GM18502 (cell line): Measurements from ENCODE around the gene SLC38A2.
"Not testable (repeated sequence)": the region's sequence is repeated elsewhere in the genome, so short reads cannot be mapped to it uniquely, and the experiment has no call there.

ENCODE experiments used
- ATAC-seq: cut with Tn5 transposase; IDR thresholded peaks from one replicate; pipeline ENCODE4 v1.9.1; 2021; ENCODE audit warnings: mild to moderate bottlenecking; ENCODE audit not compliant: unreplicated experiment, poor library complexity

Gene SLC38A2

DNA sequence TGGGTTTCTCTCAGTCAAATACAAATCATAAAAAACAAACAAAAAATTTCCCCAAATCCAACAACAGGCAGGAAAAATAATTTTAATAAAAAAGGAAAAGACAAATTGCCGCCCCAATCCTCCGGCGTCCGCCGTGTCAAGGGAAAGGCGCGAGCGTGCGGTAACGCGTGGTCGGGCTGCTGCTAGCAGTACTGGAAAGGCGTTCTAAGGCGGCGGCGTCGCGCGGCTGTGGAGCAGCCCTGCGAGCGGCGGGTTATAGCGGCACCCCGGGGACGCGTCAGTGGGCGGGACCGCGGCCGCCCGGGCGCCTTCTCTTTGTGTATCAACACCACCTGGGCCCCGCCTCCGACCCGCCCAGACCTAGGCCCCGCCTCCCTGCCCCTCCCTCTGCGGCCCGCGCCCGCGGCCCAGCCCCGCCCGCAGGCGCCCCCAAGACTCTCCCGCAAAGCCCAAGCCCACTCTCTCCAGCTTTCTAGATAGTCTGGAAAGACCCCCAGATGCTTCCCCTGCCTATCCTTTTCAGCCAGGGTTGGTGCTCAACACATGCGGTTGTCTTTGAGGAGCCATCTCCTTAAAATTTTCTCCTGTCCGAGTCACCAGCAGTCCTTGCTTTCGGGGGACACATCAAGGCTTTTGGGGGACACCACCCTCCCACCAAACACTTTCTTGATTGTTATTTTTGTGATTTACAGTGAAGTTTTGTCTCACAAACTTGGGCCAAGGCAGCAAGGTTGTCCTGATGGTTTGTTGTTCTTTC lies at the start of gene SLC38A2:
Gene SLC38A2, minus strand, starts transcription at position 230 of the 757 bp plus-strand sequence. CDS start 1,480 bp downstream, outside the sequence.
- peak; percentile 86 for ATAC-seq

DNA sequence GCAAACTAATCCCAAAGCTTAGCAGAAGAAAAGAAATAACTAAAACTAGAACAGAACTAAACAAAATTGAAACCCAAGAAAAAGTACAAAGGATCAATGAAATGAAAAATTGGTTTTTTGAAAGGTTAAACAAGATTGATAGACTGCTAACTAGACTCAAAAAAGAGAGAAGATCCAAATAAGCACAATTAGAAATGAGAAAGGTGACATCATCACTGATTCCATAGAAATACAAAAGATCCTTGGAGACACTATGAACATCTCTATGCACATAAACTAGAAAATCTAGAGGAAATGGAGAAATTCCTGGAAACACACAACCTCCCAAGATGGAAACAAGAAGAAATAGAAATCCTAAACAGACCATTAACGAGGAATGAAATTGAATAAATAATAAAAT lies 47.1 kb upstream of the SLC38A2 start:
- ATAC-seq = no peak

DNA sequence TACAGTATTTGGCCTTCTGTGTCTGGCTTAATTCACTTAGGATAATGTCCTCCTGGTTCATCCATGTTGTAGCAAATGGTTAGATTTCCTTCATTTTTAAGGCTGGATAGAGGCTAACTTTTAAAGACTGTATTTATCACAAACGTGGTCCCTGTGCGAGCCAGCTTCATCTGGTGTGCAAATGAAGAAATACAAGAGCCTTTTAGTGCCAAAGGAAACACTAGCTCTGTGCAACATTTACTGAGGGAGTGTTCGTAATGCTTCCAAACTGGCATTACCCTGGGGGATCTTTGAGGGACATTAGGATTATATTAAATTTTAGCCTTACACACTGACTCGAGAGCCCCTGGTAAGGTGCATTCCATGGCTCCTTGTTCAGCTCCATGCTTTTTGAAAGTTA lies 43.0 kb upstream of the SLC38A2 start:
- no peak for ATAC-seq

GRCh38 chr12:46414591-46415268 lies 42.2 kb upstream of the SLC38A2 start:
- ATAC-seq = no peak

DNA sequence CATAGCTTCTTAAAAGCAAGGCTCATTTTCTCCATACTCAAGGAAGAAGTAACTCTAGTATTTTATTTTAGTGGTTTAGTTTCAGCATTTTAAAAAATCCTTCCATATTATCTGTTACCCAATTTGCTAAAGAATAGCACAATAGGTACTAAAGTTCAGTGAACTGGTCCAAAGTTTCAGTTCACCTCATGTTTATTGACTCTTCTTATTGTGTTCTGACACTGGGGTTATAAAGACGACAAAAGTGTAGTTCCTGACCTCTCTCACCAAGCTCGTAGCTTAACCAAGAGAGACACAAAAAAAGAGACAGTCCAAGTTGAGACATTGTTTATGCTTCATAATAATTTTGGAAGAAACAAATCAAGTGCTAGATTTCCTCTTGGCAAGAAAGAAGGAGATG lies 40.8 kb upstream of the SLC38A2 start:
- ATAC-seq = no peak

DNA sequence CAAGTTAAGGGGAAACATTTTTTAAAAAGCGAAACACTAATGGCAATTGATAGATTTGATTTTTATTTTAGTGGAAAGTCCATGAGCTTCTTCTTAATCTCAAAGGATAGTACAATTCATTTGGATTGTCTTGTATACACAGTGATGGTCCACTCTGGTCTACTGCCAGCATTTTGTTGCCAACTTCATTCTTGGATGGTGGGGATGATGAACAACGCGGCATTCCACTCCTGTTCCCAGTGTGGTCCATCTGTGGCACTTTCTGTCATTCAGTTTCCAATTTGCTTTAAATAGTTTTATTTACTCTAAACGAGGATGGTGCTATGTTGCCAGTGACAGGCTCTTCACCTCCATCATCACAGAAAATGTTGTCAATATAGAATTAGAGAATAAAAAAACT lies 40.3 kb upstream of the SLC38A2 start:
- ATAC-seq = no peak

GRCh38 chr12:46410495-46410894 lies 37.9 kb upstream of the SLC38A2 start:
- no peak for ATAC-seq

DNA sequence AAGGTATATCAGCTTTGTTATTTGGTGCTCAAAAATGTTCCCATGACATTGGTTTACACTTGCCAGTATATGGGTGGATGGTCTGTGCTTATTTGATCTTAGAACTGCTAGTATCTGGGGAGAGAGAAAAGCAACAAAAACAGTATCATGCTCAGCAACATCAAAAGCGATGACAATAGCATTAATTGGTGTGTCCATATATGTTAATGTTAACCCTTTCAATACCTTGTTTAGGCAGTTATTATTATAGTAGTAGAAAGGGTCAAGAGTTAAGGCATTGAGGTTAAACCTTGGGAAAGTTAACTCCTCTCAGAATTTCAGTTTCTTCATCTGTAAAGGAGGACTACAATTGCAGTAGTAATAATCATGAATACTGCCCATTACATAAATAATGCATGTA lies 37.4 kb upstream of the SLC38A2 start:
- no peak for ATAC-seq

DNA sequence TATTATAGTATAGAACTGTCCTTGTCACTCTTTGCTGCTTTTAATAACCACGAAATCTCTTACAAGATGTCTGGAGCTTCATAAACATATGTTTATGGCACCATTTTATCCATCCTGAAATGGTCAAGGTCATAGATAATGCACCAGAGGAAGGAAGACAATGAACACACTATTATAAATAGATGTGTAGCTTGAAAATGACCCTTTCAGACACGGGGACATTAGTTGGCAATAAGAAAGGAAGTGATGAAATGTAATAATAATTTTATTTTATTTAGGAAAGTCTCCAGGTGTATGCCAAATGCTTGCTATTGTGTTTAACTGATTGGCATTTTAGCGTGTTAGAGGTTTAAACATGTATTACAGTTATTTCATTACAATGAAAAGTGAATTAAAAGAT lies 36.8 kb upstream of the SLC38A2 start:
- ATAC-seq = no peak

- no peak for ATAC-seq
These were observed 35.9 kb upstream of the SLC38A2 start for GRCh38 chr12:46408441-46408840.

GRCh38 chr12:46407361-46407760 lies 34.8 kb upstream of the SLC38A2 start:
- ATAC-seq = no peak

GRCh38 chr12:46406352-46407027 lies 33.9 kb upstream of the SLC38A2 start:
- no peak for ATAC-seq

- ATAC-seq = no peak
These were observed 32.2 kb upstream of the SLC38A2 start for GRCh38 chr12:46404733-46405132.

DNA sequence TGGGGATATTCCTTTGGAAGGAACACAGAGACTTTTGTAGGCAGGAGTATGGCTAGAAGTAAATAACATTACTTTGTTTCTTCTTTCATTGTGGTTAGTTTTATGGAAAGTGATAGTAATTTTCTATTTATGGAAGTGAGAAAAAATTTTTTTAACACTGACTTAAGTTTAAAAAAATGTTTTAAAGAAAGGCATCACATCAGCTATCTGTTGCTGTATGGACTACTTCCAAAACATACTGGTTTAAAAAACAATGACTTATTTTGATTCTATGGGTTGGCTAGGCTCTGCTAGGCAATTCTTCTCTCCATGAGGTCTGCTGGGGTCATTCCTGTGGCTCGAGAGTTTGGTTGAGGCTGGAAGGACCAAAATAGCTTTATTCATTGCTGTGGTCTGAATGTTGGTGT lies 31.7 kb upstream of the SLC38A2 start:
- ATAC-seq = no peak

DNA sequence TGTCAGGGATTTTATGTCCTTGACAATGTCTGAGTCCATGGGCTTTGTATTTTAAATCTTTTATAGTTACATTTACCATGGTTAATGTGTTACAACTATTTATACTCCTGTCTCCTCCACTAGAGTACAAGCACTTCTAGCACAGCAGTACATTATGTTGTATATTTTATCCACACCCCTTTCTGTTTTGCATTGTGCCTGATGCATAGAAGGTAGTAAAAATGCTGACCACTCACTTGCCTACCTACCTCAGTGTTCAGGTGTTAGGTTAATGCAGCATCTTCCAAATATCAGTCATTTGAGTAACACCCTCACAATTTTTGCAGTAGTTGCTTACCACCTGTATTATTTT lies 31.1 kb upstream of the SLC38A2 start:
- no peak for ATAC-seq

- ATAC-seq = no peak
These were observed 30.6 kb upstream of the SLC38A2 start for GRCh38 chr12:46402941-46403718.

DNA sequence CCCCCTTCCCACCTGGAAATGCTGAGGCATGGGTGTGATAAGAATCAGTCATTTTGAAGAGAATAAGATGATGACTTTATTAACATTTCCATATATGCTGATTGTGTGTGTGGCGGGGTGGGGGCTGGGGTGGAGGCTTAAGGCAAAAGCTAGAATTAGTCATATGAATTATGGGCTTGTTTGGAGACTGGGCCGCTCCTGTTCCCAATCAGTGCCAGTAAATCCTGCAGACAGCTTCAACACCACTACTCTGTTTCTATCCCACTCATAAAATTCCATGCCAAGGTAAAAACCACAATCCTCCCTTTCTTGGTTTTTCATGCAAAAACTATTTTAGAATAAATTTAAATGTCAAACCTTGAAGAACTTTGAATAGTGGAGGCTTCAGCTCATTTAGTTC lies 29.9 kb upstream of the SLC38A2 start:
- ATAC-seq = no peak

DNA sequence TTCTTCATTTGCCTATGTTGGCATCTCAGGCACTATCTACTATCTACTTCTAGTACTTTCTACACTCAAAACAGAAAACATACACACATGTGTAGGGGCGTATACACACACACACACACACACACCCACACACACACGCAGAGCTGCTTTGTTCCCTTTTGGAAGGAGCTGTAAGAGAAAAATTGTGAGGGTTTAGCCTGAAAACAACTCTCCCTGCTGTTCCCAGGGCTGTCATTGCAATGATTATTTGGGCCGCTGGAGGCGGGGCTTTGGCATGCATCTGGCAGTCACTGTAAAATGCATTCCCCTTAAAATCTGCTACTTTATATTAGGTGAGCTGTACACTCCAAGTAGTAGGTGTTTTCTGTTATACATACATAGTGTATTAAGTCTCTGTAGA lies 29.1 kb upstream of the SLC38A2 start:
- no peak for ATAC-seq

DNA sequence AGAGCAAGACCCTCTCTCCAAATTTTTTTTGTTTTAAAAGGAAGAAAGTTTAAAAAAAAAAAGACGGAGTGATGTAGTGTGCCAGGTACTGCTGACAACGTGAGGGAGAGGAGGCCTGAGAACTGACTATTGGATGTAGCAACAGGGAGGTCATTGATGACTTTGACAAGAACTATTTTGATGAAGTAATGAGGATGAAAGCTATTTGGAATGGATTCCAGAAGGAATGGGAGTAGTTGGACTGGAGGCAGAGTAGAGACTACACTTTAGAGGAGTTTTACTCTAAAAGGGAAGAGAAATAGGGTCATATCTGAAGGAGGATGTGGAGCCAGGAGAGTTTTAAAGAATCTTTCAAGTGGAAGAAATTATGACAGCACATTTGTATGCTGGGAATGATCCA lies 27.8 kb upstream of the SLC38A2 start:
- no peak for ATAC-seq

GRCh38 chr12:46399461-46400248 lies 27.1 kb upstream of the SLC38A2 start:
- not testable (repeated sequence) for ATAC-seq
